GM10266 (cell line): ENCODE measurements around the gene PFKFB2.

Experiments
- DNase-seq: peaks from one replicate; pipeline ENCODE4 v3.0.0; 2012; ENCODE audit errors: extremely low spot score
- TF ChIP-seq, protein P1 (sequence below): IDR thresholded peaks from 2 replicates; pipeline ENCODE4 v1.5.1; 2012; ENCODE audit warnings: mild to moderate bottlenecking, low read depth; ENCODE audit not compliant: control insufficient read depth, insufficient read depth; ENCODE audit errors: missing control alignments

Gene PFKFB2

DNA sequence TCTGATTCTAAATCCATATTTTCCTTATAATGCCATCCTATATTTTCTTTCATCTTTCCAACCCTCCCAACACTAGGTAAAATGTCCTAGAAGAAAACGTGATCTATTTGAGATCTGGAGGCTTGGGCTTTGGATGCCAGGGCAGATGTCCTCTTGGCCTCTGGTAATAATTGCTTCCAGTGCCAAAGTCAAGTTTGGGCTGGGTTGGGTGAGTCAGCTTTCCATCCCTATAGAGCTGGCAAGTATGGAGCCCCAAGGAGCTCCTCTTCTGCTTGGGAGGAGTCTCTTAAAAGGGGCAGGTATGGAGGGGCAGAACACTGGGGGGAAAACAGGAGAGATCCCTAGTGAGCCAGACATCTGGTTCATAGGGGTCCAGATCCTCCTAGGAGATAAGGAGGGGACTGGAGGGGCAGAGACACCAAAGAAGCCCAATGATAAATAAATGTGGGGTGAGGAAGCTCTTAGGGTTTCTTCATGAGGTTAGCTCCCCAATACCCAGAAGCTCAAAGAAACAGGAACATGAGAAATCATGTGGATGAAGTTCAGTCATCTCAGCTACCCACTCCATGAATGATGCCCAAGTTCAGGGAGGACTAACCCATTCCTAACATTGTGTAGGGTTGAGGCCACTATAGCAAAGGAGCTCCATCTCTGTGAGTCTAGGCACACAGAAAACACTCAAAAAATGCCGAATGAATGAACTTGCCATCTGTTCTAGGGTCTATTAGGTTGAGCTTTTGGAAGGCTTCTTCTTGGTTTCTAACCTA is 24.0 kb upstream of the PFKFB2 start:
- TF ChIP-seq, protein P1, sequence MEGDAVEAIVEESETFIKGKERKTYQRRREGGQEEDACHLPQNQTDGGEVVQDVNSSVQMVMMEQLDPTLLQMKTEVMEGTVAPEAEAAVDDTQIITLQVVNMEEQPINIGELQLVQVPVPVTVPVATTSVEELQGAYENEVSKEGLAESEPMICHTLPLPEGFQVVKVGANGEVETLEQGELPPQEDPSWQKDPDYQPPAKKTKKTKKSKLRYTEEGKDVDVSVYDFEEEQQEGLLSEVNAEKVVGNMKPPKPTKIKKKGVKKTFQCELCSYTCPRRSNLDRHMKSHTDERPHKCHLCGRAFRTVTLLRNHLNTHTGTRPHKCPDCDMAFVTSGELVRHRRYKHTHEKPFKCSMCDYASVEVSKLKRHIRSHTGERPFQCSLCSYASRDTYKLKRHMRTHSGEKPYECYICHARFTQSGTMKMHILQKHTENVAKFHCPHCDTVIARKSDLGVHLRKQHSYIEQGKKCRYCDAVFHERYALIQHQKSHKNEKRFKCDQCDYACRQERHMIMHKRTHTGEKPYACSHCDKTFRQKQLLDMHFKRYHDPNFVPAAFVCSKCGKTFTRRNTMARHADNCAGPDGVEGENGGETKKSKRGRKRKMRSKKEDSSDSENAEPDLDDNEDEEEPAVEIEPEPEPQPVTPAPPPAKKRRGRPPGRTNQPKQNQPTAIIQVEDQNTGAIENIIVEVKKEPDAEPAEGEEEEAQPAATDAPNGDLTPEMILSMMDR: no peak

DNA sequence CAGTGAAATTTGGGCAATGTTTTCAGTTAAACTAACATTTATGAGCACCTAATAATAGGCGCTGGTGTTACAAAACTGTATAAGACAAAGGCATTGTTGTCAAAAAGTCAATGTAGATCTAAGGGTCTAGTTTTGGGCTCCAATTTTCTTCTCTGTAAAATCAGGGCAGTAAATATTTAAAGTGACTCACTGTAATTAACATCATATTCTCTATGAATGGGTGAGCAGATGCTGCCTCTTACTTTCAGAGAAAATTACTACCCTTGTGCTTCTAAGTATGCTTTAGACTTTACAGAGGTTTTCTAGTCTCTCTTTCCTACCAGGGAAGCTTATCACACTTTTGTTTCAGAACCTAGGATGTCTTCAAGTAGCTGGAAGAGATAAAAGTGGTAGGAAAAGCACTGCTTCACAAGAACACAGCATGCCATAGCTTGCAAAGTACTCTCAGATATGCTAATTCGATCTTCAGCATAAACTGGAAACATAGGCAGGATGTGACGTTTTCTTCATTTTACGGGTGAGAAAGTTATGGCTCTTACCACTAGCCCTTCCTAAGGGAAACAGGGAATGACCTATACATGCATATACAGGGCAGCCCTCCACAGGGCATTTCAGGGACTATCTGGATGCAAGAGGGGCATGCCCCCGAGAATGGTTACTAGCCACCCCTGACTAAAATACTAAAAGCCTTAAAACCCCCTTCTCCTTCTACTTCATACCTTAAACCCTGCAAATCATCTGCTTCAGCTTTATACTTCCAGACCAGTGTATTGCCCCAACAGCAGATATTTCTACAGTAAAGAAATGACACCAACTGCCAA is 23.2 kb upstream of the PFKFB2 start:
- TF ChIP-seq, protein P1: no peak
- DNase-seq: no peak

More for the DNA sequence above, 24.0 kb upstream of the PFKFB2 start:
- DNase-seq: no peak

GRCh38 chr1:207030522-207031009 is 22.5 kb upstream of the PFKFB2 start:
- no peak for DNase-seq
- TF ChIP-seq, protein P1: no peak

DNA sequence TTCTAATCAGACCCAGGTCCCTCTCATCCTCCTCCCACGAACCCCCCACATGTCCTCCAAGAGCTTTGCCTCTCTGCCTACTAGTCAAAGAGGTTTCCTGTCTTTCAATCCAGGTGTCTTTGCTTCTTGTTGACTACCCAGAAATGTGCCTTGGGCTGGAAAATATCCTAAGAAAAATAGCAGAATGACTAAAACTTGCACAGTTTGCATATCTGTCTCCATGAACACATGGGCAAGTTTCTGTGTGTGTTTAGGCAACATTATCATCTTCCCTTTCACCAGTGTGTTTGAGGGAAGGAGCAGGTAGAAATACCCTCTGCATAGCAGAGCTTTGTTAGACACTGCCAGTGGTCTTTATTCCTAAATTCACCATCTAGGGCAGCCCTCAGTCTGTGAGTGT is 22.1 kb upstream of the PFKFB2 start:
- TF ChIP-seq, protein P1: no peak
- DNase-seq: no peak

- TF ChIP-seq, protein P1: no peak
- DNase-seq: no peak
These were observed 21.3 kb upstream of the PFKFB2 start for GRCh38 chr1:207031632-207032264.

DNA sequence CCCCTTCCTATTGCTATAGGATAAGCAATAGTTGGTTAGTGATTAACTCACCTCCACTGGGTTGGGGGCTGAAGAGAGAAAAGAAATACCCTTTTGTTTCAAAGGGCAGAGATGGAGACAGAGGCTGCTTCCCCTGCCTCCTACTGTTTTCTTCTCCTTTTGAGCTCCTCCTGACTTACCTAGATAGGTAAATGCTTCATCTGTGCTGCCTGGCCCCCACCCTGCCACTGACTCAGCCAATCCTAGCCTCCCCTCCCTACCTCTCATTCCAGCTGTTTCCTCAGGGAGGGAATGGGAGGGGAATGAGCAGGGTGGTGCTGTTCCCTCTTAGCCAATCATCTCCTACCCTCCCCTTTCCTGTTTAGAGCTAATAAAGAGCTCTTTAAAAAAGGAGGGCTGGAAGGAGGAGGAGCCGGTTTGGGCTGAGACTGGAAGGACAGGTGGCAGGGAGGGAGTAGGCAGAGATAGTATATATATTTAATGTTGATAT is 20.5 kb upstream of the PFKFB2 start, which contains the start of gene C1orf116:
Gene C1orf116 (minus strand): TSS at position 229 of the 490 bp plus-strand sequence. CDS start 5,158 bp downstream, outside the sequence.
- TF ChIP-seq, protein P1: no peak
- DNase-seq: no peak
